ENCODE measurements around the gene ILF2.
"Not testable (repeated sequence)": the region's sequence is repeated elsewhere in the genome, so short reads cannot be mapped to it uniquely, and the experiment has no call there.

Gene ILF2

GRCh38 chr1:153670859-153671627 lies at the start of gene ILF2:
ILF2 (minus strand) TSS chr1:153670993; CDS start chr1:153670922, 71 bp downstream.
- in situ Hi-C loops (cut with HindIII; ENCODE audit: low sequenced_read_pairs), result no loop called here

- in situ Hi-C loops (cut with HindIII; ENCODE audit: low sequenced_read_pairs), result no loop called here
Measured at GRCh38 chr1:153717330-153717729, 46.5 kb upstream of the ILF2 start.

GRCh38 chr1:153716211-153716610 lies 45.4 kb upstream of the ILF2 start:
- in situ Hi-C loops (cut with HindIII; ENCODE audit: low sequenced_read_pairs), result not testable (repeated sequence)

- in situ Hi-C loops (cut with HindIII; ENCODE audit: low sequenced_read_pairs), result no loop called here
Measured at GRCh38 chr1:153711026-153711425, 40.2 kb upstream of the ILF2 start.

- in situ Hi-C loops (cut with HindIII; ENCODE audit: low sequenced_read_pairs), result no loop called here
Measured at GRCh38 chr1:153705484-153705883, 34.7 kb upstream of the ILF2 start.

GRCh38 chr1:153699768-153700167 lies 29.0 kb upstream of the ILF2 start:
- in situ Hi-C loops (cut with HindIII; ENCODE audit: low sequenced_read_pairs), result no loop called here

- in situ Hi-C loops (cut with HindIII; ENCODE audit: low sequenced_read_pairs), result no loop called here
Measured at GRCh38 chr1:153698923-153699714, 28.3 kb upstream of the ILF2 start.

- in situ Hi-C loops (cut with HindIII; ENCODE audit: low sequenced_read_pairs), result no loop called here
Measured at GRCh38 chr1:153698020-153698922, 27.5 kb upstream of the ILF2 start.

- in situ Hi-C loops (cut with HindIII; ENCODE audit: low sequenced_read_pairs), result no loop called here
Measured at GRCh38 chr1:153697191-153698019, 26.6 kb upstream of the ILF2 start.

- in situ Hi-C loops (cut with HindIII; ENCODE audit: low sequenced_read_pairs), result no loop called here
Measured at GRCh38 chr1:153696741-153697140, 25.9 kb upstream of the ILF2 start.

- in situ Hi-C loops (cut with HindIII; ENCODE audit: low sequenced_read_pairs), result no loop called here
Measured at GRCh38 chr1:153693466-153693865, 22.7 kb upstream of the ILF2 start.

GRCh38 chr1:153688736-153689328 lies 18.0 kb upstream of the ILF2 start:
- in situ Hi-C loops (cut with HindIII; ENCODE audit: low sequenced_read_pairs), result loop anchor here (5.0 kb wide), 1 partner anchor 53 kb away; no protein-coding TSS in a partner anchor

GRCh38 chr1:153688276-153688675 lies 17.5 kb upstream of the ILF2 start:
- in situ Hi-C loops (cut with HindIII; ENCODE audit: low sequenced_read_pairs), result loop anchor here (5.0 kb wide), 1 partner anchor 54 kb away; no protein-coding TSS in a partner anchor

- in situ Hi-C loops (cut with HindIII; ENCODE audit: low sequenced_read_pairs), result loop anchor here (5.0 kb wide), 1 partner anchor 55 kb away; no protein-coding TSS in a partner anchor
Measured at GRCh38 chr1:153687346-153688125, 16.7 kb upstream of the ILF2 start.

- in situ Hi-C loops (cut with HindIII; ENCODE audit: low sequenced_read_pairs), result loop anchor here (5.0 kb wide), 1 partner anchor 57 kb away; no protein-coding TSS in a partner anchor
Measured at GRCh38 chr1:153685544-153686340, 14.9 kb upstream of the ILF2 start.

GRCh38 chr1:153684892-153685291 lies 14.1 kb upstream of the ILF2 start:
- in situ Hi-C loops (cut with HindIII; ENCODE audit: low sequenced_read_pairs), result loop anchor here (5.0 kb wide), 1 partner anchor 57 kb away; no protein-coding TSS in a partner anchor

- in situ Hi-C loops (cut with HindIII; ENCODE audit: low sequenced_read_pairs), result no loop called here
Measured at GRCh38 chr1:153683854-153684253, 13.1 kb upstream of the ILF2 start.

- in situ Hi-C loops (cut with HindIII; ENCODE audit: low sequenced_read_pairs), result no loop called here
Measured at GRCh38 chr1:153682730-153683129, 11.9 kb upstream of the ILF2 start.
